PC-3 (cell line): ENCODE data around the gene PTPN22.

Experiments
- CTCF ChIP-seq: fragments of 300-600 bp; sonication (generic); conservative IDR thresholded peaks from 2 replicates; pipeline ENCODE4 v1.5.1; 2017; ENCODE audit warnings: antibody characterized with exemption, low read depth, mild to moderate bottlenecking, low read length
- EZH2 ChIP-seq: fragments of 300-600 bp; sonication (generic); IDR thresholded peaks from one replicate; pipeline ENCODE4 v1.6.1; 2017; ENCODE audit warnings: antibody characterized with exemption, mild to moderate bottlenecking, low read length; ENCODE audit not compliant: unreplicated experiment
- EZH2phosphoT487 ChIP-seq: fragments of 300-600 bp; sonication (generic); IDR thresholded peaks from 2 replicates; pipeline ENCODE4 v1.6.1; 2018; ENCODE audit warnings: mild to moderate bottlenecking, antibody characterized with exemption, low read length, borderline replicate concordance

- TF ChIP-seq CTCF (no peak), EZH2 (no peak), EZH2phosphoT487 (no peak)
These were observed 89.1 kb downstream of the PTPN22 start for GRCh38 chr1:113782406-113782805.
